ENCODE data around the gene PTK7.

PTK7 gene

GRCh38 chr6:43185391-43185985, 109.4 kb downstream of the PTK7 start:
- TF ChIP-seq TEAD4 (IDR thresholded peaks at IDR 0.05) (no peak), FOXM1 (IDR thresholded peaks at IDR 0.05; ENCODE audit: borderline replicate concordance, low read depth) (no peak), MAX (IDR thresholded peaks at IDR 0.05) (no peak), EP300 (IDR thresholded peaks at IDR 0.05; ENCODE audit: borderline replicate concordance) (no peak), CREB1 (IDR thresholded peaks at IDR 0.05; ENCODE audit: low read depth) (no peak), RAD21 (IDR thresholded peaks at IDR 0.05; ENCODE audit: low read depth) (no peak), ZBTB7A (IDR thresholded peaks at IDR 0.05; ENCODE audit: low read depth) (no peak), CEBPB (IDR thresholded peaks at IDR 0.05) (no peak), REST (IDR thresholded peaks at IDR 0.05; ENCODE audit: low read depth) (no peak), NFIC (IDR thresholded peaks at IDR 0.05) (no peak), YY1 (IDR thresholded peaks at IDR 0.05; ENCODE audit: low read depth) (no peak), TAF1 (IDR thresholded peaks at IDR 0.05; ENCODE audit: low read depth) (no peak), EGR1 (IDR thresholded peaks at IDR 0.05) (no peak), TCF12 (IDR thresholded peaks at IDR 0.05; ENCODE audit: low read depth) (no peak)
- TF ChIP-seq, protein P1, sequence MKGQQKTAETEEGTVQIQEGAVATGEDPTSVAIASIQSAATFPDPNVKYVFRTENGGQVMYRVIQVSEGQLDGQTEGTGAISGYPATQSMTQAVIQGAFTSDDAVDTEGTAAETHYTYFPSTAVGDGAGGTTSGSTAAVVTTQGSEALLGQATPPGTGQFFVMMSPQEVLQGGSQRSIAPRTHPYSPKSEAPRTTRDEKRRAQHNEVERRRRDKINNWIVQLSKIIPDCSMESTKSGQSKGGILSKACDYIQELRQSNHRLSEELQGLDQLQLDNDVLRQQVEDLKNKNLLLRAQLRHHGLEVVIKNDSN (IDR thresholded peaks at IDR 0.05): no peak

- TF ChIP-seq REST (IDR thresholded peaks at IDR 0.05; ENCODE audit: low read depth) (no peak), NFIC (IDR thresholded peaks at IDR 0.05) (no peak), TAF1 (IDR thresholded peaks at IDR 0.05; ENCODE audit: low read depth) (no peak), YY1 (IDR thresholded peaks at IDR 0.05; ENCODE audit: low read depth) (no peak), TEAD4 (IDR thresholded peaks at IDR 0.05) (no peak), ZBTB7A (IDR thresholded peaks at IDR 0.05; ENCODE audit: low read depth) (no peak), CEBPB (IDR thresholded peaks at IDR 0.05) (no peak), FOXM1 (IDR thresholded peaks at IDR 0.05; ENCODE audit: borderline replicate concordance, low read depth) (no peak), EP300 (IDR thresholded peaks at IDR 0.05; ENCODE audit: borderline replicate concordance) (no peak), EGR1 (IDR thresholded peaks at IDR 0.05) (no peak), TCF12 (IDR thresholded peaks at IDR 0.05; ENCODE audit: low read depth) (no peak), CREB1 (IDR thresholded peaks at IDR 0.05; ENCODE audit: low read depth) (no peak), RAD21 (IDR thresholded peaks at IDR 0.05; ENCODE audit: low read depth) (no peak), MAX (IDR thresholded peaks at IDR 0.05) (no peak)
- TF ChIP-seq, protein P1 (IDR thresholded peaks at IDR 0.05): no peak
Measured at GRCh38 chr6:43186019-43186418, 109.9 kb downstream of the PTK7 start.

GRCh38 chr6:43186706-43187105, 110.6 kb downstream of the PTK7 start:
- TF ChIP-seq MAX (IDR thresholded peaks at IDR 0.05): no peak
- TF ChIP-seq TEAD4 (IDR thresholded peaks at IDR 0.05): no peak
- no peak for TF ChIP-seq REST (IDR thresholded peaks at IDR 0.05; ENCODE audit: low read depth)
- no peak for TF ChIP-seq ZBTB7A (IDR thresholded peaks at IDR 0.05; ENCODE audit: low read depth)
- no peak for TF ChIP-seq EP300 (IDR thresholded peaks at IDR 0.05; ENCODE audit: borderline replicate concordance)
- no peak for TF ChIP-seq EGR1 (IDR thresholded peaks at IDR 0.05)
- TF ChIP-seq TAF1 (IDR thresholded peaks at IDR 0.05; ENCODE audit: low read depth): no peak
- no peak for TF ChIP-seq TCF12 (IDR thresholded peaks at IDR 0.05; ENCODE audit: low read depth)
- no peak for TF ChIP-seq RAD21 (IDR thresholded peaks at IDR 0.05; ENCODE audit: low read depth)
- TF ChIP-seq CREB1 (IDR thresholded peaks at IDR 0.05; ENCODE audit: low read depth): no peak
- TF ChIP-seq NFIC (IDR thresholded peaks at IDR 0.05): no peak
- TF ChIP-seq YY1 (IDR thresholded peaks at IDR 0.05; ENCODE audit: low read depth): no peak
- TF ChIP-seq, protein P1 (IDR thresholded peaks at IDR 0.05): no peak
- no peak for TF ChIP-seq CEBPB (IDR thresholded peaks at IDR 0.05)
- TF ChIP-seq FOXM1 (IDR thresholded peaks at IDR 0.05; ENCODE audit: borderline replicate concordance, low read depth): no peak

Measured in Ishikawa (cell line).